A673 (cell line): ENCODE results near the gene FGL2.

ENCODE experiments used
- EZH2 ChIP-seq: fragments of 200-600 bp; sonication (generic); IDR thresholded peaks from 2 replicates; pipeline ENCODE4 v1.6.1; 2017; ENCODE audit warnings: borderline replicate concordance, low read depth, mild to moderate bottlenecking, mixed read lengths, antibody characterized with exemption, low read length; ENCODE audit not compliant: poor library complexity, severe bottlenecking
- TF ChIP-seq, protein P1 (sequence below): fragments of 300-800, 200-600 bp; sonication (generic); conservative IDR thresholded peaks from 2 replicates; pipeline ENCODE4 v1.5.1; 2017; ENCODE audit warnings: low read depth, mild to moderate bottlenecking, antibody characterized with exemption, low read length, moderate library complexity, mixed read lengths

DNA sequence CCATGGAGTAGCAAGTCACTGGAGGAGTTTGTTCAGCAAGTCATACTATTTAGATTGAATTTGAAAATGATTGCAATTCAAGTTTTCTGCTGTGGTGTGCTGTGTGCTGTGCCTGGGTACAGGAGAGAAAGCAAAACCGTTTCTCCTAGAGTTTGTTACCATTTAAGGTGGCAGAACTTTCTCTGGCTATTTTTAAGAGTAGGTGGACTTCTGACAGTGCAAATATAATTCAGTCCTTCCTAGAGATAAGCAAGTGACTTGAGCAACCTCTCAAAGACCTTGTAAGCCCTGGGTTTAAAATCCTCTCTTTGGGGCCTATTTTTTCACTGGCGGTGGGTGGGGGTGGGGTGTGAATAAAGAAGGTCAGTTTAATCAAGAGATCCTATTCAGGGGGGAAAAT is 42.9 kb upstream of the FGL2 start:
- TF ChIP-seq, protein P1, sequence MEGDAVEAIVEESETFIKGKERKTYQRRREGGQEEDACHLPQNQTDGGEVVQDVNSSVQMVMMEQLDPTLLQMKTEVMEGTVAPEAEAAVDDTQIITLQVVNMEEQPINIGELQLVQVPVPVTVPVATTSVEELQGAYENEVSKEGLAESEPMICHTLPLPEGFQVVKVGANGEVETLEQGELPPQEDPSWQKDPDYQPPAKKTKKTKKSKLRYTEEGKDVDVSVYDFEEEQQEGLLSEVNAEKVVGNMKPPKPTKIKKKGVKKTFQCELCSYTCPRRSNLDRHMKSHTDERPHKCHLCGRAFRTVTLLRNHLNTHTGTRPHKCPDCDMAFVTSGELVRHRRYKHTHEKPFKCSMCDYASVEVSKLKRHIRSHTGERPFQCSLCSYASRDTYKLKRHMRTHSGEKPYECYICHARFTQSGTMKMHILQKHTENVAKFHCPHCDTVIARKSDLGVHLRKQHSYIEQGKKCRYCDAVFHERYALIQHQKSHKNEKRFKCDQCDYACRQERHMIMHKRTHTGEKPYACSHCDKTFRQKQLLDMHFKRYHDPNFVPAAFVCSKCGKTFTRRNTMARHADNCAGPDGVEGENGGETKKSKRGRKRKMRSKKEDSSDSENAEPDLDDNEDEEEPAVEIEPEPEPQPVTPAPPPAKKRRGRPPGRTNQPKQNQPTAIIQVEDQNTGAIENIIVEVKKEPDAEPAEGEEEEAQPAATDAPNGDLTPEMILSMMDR, result no peak
- no peak for TF ChIP-seq EZH2
